GM21515 (cell line): Measurements from ENCODE around the gene NCOA3.
"Not testable (repeated sequence)": the region's sequence is repeated elsewhere in the genome, so short reads cannot be mapped to it uniquely, and the experiment has no call there.

ENCODE experiments used
- ATAC-seq: cut with Tn5 transposase; IDR thresholded peaks from one replicate; pipeline ENCODE4 v1.9.1; 2021; ENCODE audit not compliant: unreplicated experiment

The NCOA3 gene

GRCh38 chr20:47535088-47535487 lies 33.4 kb downstream of the NCOA3 start:
- ATAC-seq, result no peak

- ATAC-seq, result no peak
Measured at GRCh38 chr20:47535994-47536393, 34.3 kb downstream of the NCOA3 start.

GRCh38 chr20:47540443-47541354 lies 39.0 kb downstream of the NCOA3 start:
- ATAC-seq, result no peak

- ATAC-seq, result no peak
Measured at GRCh38 chr20:47541355-47541922, 39.8 kb downstream of the NCOA3 start.

- ATAC-seq, result no peak
Measured at GRCh38 chr20:47543006-47543431, 41.3 kb downstream of the NCOA3 start.

GRCh38 chr20:47544240-47544639 lies 42.6 kb downstream of the NCOA3 start:
- ATAC-seq, result no peak

- no peak for ATAC-seq
Measured at GRCh38 chr20:47544852-47545251, 43.2 kb downstream of the NCOA3 start.

DNA sequence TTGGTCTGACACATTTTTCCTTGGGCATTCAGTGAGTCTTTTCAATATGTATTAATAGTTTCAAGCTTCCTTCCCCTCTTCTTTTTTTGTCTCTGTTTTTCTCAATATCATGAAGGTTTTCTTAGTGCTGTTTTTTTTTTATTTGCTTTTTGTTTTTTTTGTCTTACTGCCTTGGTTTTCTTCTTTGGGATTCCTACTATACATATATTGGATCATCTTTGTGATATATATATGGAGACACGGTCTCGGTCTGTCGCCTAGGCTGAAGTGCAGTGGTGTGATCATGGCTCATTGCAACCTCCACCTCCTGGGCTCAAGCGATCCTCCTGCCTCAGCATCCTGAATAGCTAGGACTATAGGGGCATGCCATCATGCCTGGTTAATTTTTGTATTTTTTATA lies 43.8 kb downstream of the NCOA3 start:
- ATAC-seq, result no peak

- no peak for ATAC-seq
Measured at GRCh38 chr20:47546184-47547033, 44.7 kb downstream of the NCOA3 start.

GRCh38 chr20:47547034-47547387 lies 45.3 kb downstream of the NCOA3 start:
- no peak for ATAC-seq

- no peak for ATAC-seq
Measured at GRCh38 chr20:47549671-47550070, 48.0 kb downstream of the NCOA3 start.

DNA sequence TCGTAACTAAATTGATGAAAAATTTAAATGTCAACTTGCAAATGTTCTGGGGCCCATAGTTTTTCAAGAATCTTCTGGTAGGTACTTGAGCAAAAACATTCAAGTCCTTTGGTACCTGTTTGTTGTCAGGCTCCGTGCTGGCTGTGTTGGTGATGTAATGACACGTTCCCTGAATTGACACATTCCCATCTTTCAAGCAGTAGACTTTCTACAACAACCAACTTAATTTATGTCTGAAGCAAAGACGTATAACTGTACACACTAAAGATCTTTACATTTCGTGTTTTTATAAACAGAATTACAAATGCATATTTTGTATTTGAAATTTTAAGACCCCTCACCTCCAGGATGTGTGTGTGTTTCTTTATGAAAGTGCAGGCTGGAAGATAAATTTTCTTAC lies 49.5 kb downstream of the NCOA3 start:
- no peak for ATAC-seq

DNA sequence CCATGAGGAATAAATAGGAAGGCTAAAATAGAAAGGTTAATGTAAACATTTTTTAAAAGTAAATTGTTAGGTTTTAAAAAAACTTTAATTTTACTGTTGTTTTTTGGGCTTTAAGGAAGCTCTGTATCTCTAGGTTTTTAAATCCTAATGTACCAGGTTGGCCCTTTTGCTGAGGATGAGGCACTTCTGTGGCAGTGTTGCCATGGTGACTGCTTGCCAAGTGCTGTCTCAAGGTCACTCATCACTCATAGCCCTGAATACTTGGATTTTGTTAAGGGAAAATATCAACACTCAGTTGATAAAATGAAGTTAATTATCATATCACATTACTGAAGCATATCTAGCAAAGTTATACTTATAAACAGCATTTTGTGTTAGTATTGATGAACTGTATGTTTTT lies 50.2 kb downstream of the NCOA3 start:
- ATAC-seq, result no peak

- no peak for ATAC-seq
Measured at GRCh38 chr20:47552996-47553395, 51.3 kb downstream of the NCOA3 start.

- ATAC-seq, result not testable (repeated sequence)
Measured at GRCh38 chr20:47553594-47554235, 52.0 kb downstream of the NCOA3 start.

DNA sequence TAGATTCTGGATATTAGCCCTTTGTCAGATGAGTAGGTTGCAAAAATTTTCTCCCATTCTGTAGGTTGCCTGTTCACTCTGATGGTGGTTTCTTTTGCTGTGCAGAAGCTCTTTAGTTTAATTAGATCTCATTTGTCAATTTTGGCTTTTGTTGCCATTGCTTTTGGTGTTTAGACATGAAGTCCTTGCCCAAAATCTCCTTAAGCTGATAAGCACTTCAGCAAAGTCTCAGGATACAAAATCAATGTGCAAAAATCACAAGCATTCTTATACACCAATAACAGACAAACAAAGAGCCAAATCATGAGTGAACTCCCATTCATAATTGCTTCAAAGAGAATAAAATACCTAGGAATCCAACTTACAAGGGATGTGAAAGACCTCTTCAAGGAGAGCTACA lies 52.6 kb downstream of the NCOA3 start:
- ATAC-seq, result not testable (repeated sequence)

GRCh38 chr20:47557218-47557617 lies 55.5 kb downstream of the NCOA3 start:
- no peak for ATAC-seq

DNA sequence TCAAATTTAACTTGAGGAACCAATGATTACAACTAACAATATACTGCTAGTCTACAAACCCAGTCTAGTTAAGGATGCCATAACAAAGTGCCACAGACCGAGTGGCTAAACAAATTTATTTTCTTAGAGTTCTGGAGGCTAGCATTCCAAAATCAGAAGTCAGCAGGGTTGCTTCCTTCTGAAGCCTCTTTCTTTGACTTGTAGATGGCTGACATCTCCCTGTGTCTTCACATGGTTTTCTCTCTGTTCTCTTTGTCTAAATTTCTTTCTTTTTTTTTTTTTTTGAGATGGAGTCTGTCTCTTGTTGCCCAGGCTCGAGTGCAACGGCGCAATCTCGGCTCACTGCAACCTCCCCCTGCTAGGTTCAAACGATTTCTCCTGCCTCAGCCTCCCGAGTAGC lies 56.1 kb downstream of the NCOA3 start:
- ATAC-seq, result no peak

GRCh38 chr20:47558295-47559066 lies 56.8 kb downstream of the NCOA3 start:
- ATAC-seq, result no peak

DNA sequence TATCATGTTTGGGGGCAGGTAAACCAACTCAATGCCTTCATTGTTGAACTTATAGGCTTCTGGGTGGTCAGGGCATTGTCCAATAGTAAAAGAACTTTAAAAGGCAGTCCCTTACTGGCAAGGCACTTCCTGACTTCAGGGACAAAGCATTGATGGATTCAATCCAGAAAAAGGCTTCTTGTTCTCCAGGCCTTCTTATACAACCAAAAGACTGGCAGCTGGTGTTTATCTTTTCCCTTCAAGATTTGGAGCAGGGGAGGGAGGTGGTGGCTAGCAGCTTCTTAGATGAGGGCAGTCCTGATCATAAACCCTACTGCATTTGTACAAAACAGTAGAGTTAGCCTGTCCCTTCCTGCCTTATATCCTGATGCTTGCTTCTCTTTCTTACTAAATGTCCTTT lies 57.5 kb downstream of the NCOA3 start:
- no peak for ATAC-seq
